Measurements from ENCODE around the gene PSENEN. TPM values are rescaled to one million over a fixed set of nuclear protein-coding genes. Genes with fewer than 3 reads are reported as not detected.

Gene PSENEN
- polyA plus RNA-seq, 1 experiment = 65.4 TPM

DNA sequence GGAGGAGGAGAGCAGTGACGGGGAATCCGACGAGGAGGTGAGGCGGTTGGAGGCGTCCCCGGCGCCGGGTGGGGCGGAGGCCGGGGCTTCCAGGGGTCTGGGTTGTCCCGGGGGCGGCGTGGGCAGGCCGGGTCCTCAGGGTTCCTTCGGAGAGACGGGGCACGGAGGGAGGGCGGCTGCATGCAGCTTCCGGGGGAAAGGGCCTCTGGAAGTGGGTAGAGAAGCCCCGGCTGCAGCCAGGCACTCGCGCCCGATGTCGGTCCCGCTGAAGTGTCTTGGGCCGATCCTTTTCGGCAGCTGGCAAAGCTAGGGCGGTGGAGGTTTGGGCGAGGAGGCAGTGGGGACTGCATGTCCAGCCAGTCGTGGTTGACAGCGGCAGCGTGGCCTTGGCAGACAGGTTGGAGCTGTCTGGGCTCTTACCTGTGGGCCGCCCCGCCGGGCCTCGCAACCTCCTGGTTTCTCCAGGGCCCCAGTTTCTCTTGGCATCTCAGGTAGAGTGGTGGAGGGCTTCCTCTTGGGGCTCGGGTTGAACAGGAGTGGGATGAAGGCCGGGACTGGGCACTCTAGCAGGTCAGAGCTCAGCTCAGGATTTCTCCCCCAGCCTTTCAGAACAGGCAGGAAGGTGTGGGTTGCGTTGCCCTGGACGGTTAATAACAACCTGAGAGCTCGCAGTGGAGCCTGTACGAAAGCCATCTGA lies 27.0 kb upstream of the PSENEN start:
- CTCF ChIA-PET = interaction anchor here (0.9 kb wide), 1 partner anchor 26 kb away, joined by 4 read pairs; the partner anchor contains the start of gene U2AF1L4

GRCh38 chr19:35719402-35720162 lies 25.9 kb upstream of the PSENEN start:
- ChIA-PET CTCF (no interaction called here), POLR2A (interaction anchor here (0.6 to 1.0 kb wide), 2 partner anchors 21 to 193 kb away, joined by 3 read pairs; no protein-coding TSS in a partner anchor)
- no peaks in the 10 kb centered on the region for H3K27me3 ChIP-seq (ENCODE audit: control insufficient read depth, insufficient read depth, low read length)
- H3K4me3 ChIP-seq (ENCODE audit: low read depth, low read length) = peak overlapping the region; percentile 83; the same call in 1 of the 2 replicates
- DNase-seq (ENCODE audit: low read depth) = no peak
- TF ChIP-seq CTCF (IDR thresholded peaks at IDR 0.05; ENCODE audit: insufficient read depth, low read depth, low read length) = no peak
- H3K36me3 ChIP-seq (ENCODE audit: control insufficient read depth, insufficient read depth, low read length) = peaks cover 24% of the 10 kb centered on the region

More for the DNA sequence above, 27.0 kb upstream of the PSENEN start:
- no peaks in the 10 kb centered on the region for H3K27me3 ChIP-seq (ENCODE audit: control insufficient read depth, insufficient read depth, low read length)
- no peak for DNase-seq (ENCODE audit: low read depth)
- H3K36me3 ChIP-seq (ENCODE audit: control insufficient read depth, insufficient read depth, low read length) = peaks cover 17% of the 10 kb centered on the region
- H3K4me3 ChIP-seq (ENCODE audit: low read depth, low read length) = peak overlapping the region; percentile 83
- POLR2A ChIA-PET = interaction anchor here (1.0 kb wide), 1 partner anchor 22 kb away, joined by 3 read pairs; no protein-coding TSS in a partner anchor
- TF ChIP-seq CTCF (IDR thresholded peaks at IDR 0.05; ENCODE audit: insufficient read depth, low read depth, low read length) = no peak

- Histone ChIP-seq H3K36me3 (ENCODE audit: control insufficient read depth, insufficient read depth, low read length) (peaks cover 29% of the 10 kb centered on the region), H3K27me3 (ENCODE audit: control insufficient read depth, insufficient read depth, low read length) (no peaks in the 10 kb centered on the region), H3K4me3 (ENCODE audit: low read depth, low read length) (no peak overlapping the region)
- CTCF ChIA-PET = no interaction called here
- TF ChIP-seq CTCF (IDR thresholded peaks at IDR 0.05; ENCODE audit: insufficient read depth, low read depth, low read length) = no peak
- no peak for DNase-seq (ENCODE audit: low read depth)
- POLR2A ChIA-PET = interaction anchor here (0.6 kb wide), 1 partner anchor 192 kb away, joined by 3 read pairs; no protein-coding TSS in a partner anchor
Measured at GRCh38 chr19:35720163-35720524, 25.3 kb upstream of the PSENEN start.

GRCh38 chr19:35720648-35721047 lies 24.8 kb upstream of the PSENEN start:
- peaks cover 34% of the 10 kb centered on the region for H3K36me3 ChIP-seq (ENCODE audit: control insufficient read depth, insufficient read depth, low read length)
- no peak for DNase-seq (ENCODE audit: low read depth)
- TF ChIP-seq CTCF (IDR thresholded peaks at IDR 0.05; ENCODE audit: insufficient read depth, low read depth, low read length) = no peak
- ChIA-PET POLR2A (no interaction called here), CTCF (no interaction called here)
- no peaks in the 10 kb centered on the region for H3K27me3 ChIP-seq (ENCODE audit: control insufficient read depth, insufficient read depth, low read length)
- H3K4me3 ChIP-seq (ENCODE audit: low read depth, low read length) = no peak overlapping the region

GRCh38 chr19:35721374-35721773 lies 24.1 kb upstream of the PSENEN start:
- POLR2A ChIA-PET = no interaction called here
- no peak for TF ChIP-seq CTCF (IDR thresholded peaks at IDR 0.05; ENCODE audit: insufficient read depth, low read depth, low read length)
- CTCF ChIA-PET = no interaction called here

More at GRCh38 chr19:35721374-35721773, 24.1 kb upstream of the PSENEN start:
- H3K36me3 ChIP-seq (ENCODE audit: control insufficient read depth, insufficient read depth, low read length) = peaks cover 39% of the 10 kb centered on the region
- H3K4me3 ChIP-seq (ENCODE audit: low read depth, low read length) = no peak overlapping the region
- no peak for DNase-seq (ENCODE audit: low read depth)
- no peaks in the 10 kb centered on the region for H3K27me3 ChIP-seq (ENCODE audit: control insufficient read depth, insufficient read depth, low read length)

Measured in BJ (cell line).